Measurements from ENCODE around the gene FUS.
"Not testable (repeated sequence)": the region's sequence is repeated elsewhere in the genome, so short reads cannot be mapped to it uniquely, and the experiment has no call there.

FUS gene

DNA sequence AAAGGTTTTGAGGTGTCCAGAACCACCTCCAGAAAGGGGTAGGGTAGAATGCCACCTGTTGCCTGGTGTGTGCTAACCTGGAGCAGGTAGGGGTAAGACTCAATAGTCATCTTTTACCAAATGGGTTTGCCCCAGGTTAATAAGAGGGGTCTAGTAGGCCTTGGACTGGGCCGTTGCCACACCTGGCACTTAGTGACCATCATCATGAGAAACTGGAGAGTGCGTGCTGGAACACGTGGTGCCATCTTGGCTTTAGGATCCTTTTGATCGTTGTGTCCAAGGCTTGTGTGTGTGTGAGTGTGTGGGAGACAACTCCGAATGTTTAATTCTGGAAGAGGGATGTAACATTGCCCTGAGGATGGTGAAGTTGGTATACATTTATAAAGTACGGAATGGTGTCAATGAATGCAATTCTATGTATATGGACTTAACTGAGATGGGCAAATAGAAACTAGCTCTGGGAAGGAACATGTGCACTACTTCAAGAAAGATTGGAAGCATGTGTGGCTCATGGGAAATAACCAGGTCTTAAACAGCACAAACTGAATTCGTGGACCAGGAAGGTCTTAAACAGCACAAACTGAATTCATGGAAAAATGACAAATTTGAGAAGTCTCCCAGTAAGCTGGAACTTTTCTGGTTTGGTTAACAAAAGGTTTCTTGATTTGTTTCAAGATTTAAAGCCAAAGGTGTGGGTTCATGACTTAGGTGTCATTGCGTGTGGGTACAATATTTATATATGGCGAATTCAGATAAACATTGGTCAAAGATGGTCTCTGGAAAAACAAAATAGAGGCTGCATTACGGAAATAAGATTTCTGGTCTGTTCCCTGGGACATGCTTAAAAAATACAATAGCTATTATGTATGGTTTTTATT is 7.2 kb downstream of the FUS start:
- DNase-seq (ENCODE audit: low read depth, low spot score) = no peak

DNA sequence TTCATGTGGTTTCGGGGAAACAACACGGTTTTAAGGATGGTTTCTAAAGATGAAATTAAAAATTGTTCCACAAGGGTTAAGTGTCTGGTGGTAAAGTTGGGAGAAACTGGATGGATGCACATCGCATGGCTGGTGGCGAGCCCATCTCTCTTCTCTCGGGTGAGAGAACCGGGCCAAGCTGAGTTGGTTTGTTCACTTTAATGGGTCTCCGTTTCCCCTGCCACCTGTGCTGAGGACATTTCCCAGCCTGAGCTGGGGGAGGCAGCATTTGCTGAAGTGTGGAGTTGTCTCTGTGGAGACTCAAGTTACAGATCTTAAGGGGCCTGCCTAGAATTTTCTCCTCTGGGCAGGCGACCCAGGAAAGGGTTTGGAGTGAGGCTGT is 7.9 kb downstream of the FUS start:
- no peak for DNase-seq (ENCODE audit: low read depth, low spot score)

DNA sequence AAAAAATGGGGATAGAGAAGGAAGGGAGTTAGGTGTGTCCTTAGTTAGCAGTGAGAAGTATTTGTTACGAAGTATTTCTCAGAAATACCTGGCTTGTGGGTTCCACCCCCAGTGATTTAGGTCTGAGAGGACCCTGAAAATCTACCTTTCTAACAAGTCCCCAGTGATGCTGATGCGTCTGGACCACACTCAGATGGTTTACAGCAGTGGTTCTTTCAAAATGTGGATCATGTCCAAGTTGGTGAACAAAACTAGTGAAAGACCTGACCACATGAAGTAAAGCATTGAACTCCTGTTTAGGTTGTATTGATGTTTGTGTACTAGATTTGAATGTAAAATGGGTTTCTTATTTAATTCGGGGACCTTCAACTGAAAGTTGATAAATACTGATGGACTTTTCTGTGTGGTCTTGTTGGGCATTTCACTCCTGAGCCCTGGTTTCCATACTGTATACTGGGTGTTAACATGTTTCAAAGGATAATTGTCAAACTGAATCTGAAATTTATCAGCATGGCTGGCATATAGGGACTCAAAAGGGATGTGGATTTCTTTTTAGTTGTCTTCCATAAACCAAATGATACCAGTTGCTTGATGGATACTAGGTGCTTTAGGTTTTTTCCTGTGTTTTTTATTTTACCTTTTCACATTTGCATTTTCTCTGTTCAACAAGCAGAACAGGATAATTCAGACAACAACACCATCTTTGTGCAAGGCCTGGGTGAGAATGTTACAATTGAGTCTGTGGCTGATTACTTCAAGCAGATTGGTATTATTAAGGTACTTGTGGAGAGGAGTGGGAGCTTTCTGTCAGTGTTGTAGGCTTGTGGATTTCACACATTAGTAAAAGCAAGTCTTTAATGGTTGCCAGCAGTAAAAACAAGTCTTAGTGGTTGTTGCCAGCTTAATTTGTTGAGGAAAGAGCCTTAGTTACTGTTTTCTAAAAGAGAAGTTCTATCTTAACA is 8.8 kb downstream of the FUS start:
- DNase-seq (ENCODE audit: low read depth, low spot score) = no peak

DNA sequence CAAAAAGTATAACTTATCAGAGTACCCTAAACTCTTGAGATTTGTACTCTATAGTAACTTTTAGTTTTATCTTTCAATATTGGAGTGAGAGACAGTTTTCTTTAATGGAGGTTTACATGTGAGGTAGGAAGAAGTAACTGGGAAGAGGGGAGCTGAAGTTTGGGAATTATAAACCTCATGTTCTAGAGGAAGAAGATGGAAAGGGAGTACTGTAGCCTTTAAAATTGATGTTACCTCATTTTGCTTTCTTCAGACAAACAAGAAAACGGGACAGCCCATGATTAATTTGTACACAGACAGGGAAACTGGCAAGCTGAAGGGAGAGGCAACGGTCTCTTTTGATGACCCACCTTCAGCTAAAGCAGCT is 9.5 kb downstream of the FUS start:
- DNase-seq (ENCODE audit: low read depth, low spot score) = no peak

DNA sequence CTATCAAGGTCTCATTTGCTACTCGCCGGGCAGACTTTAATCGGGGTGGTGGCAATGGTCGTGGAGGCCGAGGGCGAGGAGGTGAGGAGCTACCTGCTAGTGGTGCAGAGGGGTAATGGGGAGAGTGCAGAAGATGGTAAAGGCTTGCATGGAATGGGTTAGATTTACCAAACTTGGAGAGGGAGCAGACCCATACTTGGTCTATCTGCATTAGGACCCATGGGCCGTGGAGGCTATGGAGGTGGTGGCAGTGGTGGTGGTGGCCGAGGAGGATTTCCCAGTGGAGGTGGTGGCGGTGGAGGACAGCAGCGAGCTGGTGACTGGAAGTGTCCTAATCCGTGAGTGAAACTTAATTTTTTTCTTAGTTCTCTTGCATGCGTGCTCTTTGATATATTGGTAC is 10.1 kb downstream of the FUS start:
- no peak for DNase-seq (ENCODE audit: low read depth, low spot score)

DNA sequence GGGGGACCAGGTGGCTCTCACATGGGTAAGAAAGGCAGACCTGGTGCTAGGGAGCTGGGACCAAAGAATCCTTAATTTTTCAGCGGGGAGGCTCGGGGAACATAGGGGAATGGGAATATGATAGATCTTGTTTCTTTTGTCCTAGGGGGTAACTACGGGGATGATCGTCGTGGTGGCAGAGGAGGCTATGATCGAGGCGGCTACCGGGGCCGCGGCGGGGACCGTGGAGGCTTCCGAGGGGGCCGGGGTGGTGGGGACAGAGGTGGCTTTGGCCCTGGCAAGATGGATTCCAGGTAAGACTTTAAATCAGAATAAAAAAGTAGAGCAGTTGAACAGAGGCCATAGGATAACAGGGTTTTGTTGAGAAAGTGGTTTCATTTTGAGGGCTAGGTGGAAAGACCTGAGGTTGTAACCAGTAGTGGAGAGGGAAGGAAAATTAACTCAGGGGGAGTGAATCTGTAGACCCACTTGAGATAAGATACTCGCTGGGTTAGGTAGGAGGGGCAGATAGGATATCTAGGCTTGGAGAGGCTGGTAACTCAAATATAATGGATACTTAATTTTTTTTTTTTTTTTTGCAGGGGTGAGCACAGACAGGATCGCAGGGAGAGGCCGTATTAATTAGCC is 11.0 kb downstream of the FUS start:
- no peak for DNase-seq (ENCODE audit: low read depth, low spot score)

DNA sequence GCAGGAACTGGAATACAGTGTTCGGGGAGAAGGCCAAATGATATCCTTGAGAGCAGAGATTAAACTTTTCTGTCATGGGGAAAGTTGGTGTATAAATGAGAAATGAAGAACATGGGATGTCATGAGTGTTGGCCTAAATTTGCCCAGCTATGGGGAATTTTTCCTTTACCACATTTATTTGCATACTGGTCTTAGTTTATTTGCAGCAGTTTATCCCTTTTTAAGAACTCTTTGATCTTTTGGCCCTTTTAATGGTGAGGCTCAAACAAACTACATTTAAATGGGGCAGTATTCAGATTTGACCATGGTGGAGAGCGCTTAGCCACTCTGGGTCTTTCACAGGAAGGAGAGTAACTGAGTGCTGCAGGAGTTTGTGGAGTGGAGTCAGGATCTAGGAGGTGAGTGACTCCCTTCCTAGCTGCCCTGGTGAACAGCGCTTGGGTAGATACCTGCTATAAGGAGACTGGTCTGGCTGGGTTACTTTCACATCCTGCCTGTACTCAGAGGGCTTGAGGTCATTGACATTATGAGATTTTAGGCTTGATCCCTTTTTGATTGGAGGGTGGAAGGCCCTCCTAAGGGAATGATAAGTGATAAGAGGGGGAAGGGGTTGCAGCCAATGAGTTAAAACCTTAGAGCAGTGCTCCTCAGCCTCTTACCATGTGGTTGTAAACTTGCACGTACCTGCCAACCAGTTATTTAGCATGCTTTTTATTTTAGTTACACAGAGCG is 11.9 kb downstream of the FUS start:
- no peak for DNase-seq (ENCODE audit: low read depth, low spot score)

DNA sequence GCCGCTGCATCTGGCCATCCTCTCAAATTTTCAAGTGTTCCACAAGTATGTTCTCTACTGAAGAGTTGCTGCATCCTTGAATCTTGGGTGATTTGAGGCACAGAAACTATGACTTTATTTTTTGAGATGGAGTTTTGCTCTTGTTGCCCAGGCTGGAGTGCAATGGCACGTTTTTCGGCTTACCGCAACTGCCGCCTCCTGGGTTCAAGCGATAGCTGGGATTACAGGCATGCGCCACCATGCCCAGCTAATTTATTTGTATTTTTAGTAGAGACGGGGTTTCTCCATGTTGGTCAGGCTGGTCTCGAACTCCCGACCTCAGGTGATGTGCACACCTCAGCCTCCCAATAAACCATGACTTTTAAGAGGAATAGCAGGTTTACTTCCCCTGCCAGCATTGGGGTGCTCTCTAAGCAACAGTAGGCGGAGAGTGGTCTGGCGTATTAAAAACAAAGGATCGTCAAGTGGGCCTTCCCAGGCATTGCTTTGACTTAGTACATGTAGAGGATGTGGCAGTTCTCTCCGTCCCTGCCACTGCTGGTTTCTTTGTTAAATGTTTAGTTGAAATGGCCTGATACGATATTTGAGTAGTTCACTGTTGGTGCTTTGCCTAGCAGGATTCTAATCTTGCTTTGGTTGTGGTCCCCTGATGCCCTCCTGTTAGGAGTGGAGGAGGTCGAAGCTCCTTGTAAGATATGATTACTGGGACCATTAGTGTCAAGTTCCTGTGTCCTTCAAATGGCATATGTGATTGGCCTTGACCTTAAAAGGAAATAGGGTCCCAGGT is 13.1 kb downstream of the FUS start:
- no peak for DNase-seq (ENCODE audit: low read depth, low spot score)

DNA sequence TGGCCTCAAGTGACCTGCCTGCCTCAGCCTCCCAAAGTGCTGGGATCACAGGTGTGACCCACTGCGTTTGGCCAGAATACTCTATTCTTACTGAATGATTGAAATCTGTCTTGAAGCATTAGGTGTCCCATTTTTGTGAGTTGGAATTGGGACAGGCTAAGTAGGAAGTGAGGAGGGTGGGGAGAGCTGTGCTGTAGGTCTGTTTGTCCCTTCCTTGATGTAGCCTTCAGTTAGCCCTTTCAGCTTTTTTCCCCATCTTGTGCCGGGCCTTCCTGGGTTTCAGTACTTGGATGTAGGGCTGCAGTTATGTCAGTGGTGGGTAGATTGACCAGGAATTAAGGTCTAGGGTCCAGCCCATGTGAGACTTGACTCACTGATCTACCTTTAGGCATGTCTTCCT is 13.9 kb downstream of the FUS start:
- no peak for DNase-seq (ENCODE audit: low read depth, low spot score)

DNA sequence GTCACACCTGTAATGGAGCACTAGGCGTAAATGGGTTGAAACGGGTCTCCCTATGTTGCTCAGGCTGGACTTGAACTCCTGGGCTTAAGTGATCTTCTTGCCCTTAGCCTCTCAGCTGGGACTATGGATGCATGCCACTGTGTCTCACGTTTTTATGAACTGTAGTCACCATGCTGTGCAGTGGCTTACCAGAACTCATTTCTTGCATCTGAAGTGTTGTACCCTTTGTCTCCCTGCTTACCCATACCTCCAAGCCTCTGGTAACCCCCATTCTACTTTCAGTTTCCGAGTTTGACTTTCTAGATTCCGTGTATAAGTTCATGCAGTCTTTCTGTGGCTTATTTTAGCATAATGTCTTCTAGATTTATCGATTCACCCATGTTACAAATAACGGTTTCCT is 15.0 kb downstream of the FUS start:
- no peak for DNase-seq (ENCODE audit: low read depth, low spot score)

DNA sequence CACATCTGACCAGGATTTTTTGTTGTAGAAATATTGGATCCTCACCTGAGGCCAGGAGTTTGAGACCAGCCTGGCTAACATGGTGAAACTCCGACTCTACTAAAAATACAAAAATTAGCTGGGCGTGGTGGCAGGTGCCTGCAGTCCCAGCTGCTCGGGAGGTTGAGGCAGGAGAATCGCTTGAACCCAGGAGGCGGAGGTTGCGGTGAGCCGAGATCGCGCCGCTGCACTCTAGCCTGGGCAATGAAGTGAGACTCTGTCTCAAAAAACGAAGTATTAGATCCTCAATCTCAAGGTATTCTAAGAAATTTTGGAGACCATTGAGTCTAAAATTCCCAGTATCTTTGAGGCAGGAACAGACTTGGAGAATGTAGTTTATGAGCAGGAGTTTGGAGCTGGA is 15.9 kb downstream of the FUS start:
- DNase-seq (ENCODE audit: low read depth, low spot score) = not testable (repeated sequence)

DNA sequence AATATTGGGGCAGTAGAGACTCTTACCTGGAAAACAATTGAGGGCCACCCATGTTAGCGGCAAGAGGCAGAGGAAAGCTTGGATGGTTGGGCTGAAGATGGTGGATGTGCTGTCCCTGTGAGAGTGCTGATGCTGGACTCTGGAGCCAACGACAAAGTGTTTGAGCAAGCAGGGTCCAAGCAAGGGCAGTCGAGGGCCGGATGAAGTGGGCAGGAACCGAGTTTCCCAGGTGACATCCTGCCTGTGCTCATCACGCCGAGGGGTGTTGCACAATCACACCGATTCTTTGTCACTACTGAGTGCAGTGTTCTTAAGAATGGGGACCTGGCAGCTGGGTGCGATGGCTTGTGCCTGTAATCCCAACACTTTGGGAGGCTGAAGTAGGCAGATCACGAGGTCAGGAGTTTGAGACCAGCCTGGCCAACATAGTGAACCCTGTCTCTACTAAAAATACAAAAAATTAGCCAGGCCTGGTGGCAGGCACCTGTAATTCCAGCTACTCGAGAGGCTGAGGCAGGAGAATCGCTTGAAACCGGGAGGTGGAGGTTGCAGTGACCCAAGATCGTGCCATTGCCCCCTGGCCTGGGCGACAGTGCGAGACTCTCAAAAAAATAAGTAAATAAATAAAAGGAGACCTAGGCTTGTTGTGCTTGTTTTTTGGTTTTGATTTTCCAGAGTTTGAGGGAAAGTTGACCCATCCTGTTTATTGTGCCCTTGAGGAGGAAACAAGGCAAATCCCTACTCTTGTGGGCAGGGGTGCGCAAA is 16.6 kb downstream of the FUS start:
- no peak for DNase-seq (ENCODE audit: low read depth, low spot score)

DNA sequence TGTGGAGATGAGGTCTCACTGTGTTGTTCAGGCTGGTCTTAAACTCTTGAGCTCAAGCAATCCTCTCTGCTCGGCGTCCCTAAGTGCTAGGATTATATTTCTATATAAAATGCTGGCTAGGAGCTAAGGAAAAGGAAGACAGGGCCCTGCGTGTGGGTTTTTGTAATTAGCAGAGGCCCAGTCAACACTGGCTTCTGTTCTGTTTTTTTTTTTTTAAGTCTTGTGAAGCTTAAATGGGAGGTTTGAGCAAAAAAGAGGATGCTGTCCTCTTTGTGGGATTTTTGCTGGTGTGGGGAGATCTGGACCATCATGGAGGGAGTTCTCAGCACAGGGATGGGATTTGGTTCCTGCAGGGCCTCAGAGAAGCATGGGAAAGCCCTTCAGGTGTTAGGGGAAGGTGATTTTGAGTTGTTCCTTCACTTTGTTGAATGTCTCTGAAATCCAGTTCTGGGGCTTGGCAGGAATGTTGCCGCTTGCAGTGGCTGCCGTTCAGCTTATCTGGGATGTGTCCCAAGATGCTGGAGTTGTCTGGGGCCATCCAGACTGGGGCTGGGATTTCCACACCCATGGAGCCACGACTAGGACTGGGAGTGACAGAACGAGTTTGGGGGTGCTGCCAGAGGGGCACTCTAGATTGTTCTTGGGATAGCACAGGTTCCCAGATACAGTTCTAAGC is 18.4 kb downstream of the FUS start:
- no peak for DNase-seq (ENCODE audit: low read depth, low spot score)

DNA sequence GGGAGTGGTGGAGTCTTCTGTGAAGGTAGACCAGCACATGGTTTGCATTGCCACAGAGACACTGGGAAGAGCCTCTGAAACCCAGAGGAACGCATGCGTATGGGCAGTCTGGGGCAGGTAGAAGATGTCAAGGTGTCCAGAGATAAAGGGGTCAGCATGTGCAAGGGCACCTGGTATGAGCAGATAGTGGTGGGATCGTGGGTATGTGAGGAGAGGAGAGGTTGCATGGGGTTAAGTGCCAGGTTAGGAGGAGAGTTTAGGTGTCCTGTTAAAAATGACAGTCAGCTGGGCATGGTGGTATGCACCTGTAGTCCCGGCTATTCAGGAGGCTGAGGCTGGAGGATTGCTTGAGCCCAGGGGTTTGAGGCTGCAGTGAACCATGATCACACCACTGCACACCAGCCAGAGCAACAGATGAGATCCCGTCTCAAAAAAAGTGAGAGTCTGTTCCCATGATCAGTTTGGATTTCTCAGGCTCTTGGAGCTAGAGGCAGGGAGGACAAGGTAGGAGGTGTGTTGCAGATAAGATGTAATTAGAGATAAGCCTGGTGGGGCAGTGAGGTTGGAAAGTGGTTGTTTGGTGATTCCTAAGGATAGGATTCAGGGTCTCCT is 19.6 kb downstream of the FUS start:
- no peak for DNase-seq (ENCODE audit: low read depth, low spot score)

DNA sequence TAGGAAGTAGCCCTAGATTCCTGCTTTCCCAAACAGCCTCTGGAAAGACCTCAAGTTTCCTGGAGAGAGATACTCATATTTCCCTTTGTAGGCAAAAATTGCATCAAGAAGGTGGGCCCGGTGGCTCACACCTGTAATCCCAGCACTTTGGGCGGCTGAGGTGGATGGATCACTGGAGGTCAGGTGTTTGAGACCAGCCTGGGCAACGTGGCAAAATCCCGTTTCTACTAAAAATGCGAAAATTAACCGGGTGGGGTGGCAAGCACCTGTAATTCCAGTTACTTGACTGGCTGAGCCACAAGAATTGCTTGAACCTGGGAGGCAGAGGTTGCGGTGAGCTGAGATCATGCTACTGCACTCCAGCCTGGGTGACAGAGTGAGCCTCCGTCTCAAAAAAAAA is 20.2 kb downstream of the FUS start:
- DNase-seq (ENCODE audit: low read depth, low spot score) = not testable (repeated sequence)

DNA sequence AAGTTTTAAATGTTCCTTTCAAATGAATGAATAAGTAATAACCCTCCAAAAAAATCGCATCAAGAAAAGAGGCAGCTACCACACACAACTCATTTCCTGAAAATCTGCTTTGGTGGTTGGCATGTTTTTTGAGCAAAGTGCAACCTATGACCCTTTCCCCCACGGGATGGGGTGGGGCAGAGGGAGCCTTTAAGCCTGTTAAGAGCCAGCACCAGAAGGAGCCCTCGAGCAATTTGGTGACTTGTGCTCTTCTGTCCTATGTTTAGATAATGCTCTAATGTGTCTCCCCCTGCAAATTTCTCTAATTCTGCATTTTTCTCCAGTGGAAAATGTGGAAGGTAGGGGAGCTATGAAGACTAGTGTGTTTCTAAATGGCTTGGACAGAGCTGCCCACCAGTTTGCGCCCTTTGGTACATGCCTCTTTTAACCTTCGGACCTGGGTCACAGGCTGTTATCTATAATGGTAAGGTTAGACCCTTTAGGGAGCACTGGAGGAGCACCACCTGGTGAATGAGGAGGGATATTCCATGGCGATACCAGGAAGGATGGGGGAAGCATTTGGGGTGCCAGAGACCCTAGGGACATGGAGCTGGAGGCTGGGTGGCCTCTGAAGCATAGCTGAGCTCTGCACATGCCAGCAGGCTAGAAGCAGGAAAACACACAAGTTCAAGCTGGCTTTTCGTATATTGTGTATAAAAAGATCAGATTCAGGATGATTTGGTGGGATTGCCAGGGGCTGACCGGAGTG is 21.1 kb downstream of the FUS start:
- no peak for DNase-seq (ENCODE audit: low read depth, low spot score)

DNA sequence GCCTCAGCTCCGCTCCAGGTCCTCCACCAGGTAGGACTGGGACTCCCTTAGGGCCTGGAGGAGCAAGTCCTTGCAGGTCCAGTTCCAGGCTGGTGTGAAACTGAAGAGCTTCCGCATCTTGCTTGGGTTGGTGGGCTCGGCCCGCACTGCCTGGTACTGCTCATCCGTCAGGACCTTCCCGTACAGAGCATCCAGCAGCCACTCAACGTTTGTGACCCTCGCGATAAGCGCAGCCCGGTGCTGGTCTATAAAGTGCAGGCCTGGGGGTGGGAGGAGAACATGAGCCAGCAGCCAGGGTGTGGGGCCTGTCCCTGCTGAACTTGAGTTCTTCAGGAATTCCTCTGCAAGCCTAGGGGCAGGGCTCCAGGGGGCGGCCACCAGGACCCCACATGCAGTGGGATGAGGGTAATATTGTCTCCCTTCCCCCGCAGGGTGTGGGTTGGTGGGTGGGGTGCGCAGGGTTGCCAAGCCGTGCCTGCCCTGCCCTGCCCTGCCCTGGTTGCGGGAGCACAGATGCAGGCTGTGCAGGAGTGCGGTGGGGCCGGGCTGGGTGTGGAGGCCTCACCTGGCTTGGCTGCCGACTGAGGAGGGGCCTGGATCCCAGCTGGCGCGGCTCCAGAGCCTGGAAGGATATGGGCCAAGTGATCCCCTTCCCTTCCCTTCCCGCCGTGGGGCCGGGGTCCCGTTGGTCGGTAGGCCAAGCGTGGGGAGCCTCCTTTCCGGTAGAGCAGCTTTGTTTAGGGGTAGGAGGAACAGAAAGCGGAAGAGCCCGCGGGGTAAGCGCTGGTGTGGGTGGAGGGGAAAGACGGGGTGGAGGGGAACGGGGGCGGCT is 21.9 kb downstream of the FUS start:
- DNase-seq (ENCODE audit: low read depth, low spot score) = no peak
